Right atrium auricular region (tissue), 2 donors: ENCODE measurements around the gene ADH1C. TPM values are rescaled to one million over a fixed set of nuclear protein-coding genes. Genes with fewer than 3 reads are reported as not detected.

ENCODE experiments used
- DNase-seq: peaks from one replicate; pipeline ENCODE4 v3.0.0-alpha.2; 2019; ENCODE audit warnings: low spot score
- H3K27ac ChIP-seq, 2 donors: fragments of 200-600 bp; sonication (generic); 1 replicate in 1 of 2; 2 replicates in 1 of 2; pipeline ENCODE4 v1.5.1; 2016 to 2019
- H3K27me3 ChIP-seq, 2 donors: fragments of 200-600 bp; sonication (generic); one replicate each; pipeline versions ENCODE4 v1.5.1 to v1.6.0; 2017 to 2019
- H3K36me3 ChIP-seq: fragments of 200-600 bp; sonication (generic); one replicate; pipeline ENCODE4 v1.5.1; 2016
- H3K4me1 ChIP-seq, 2 donors: fragments of 200-600 bp; sonication (generic); one replicate each; pipeline versions ENCODE4 v1.5.1 to v1.6.0; 2017 to 2019
- H3K4me3 ChIP-seq, 2 donors: fragments of 200-600 bp; sonication (generic); 1 replicate in 1 of 2; 2 replicates in 1 of 2; pipeline ENCODE4 v1.5.1; 2017 to 2019; ENCODE audit warnings: mild to moderate bottlenecking in 1 of 2, moderate library complexity in 1 of 2
- H3K9me3 ChIP-seq, 2 donors: fragments of 200-600 bp; sonication (generic); one replicate each; pipeline ENCODE4 v1.5.1; 2019
- CTCF ChIP-seq, 2 donors: fragments of 200-600 bp; sonication (generic); IDR thresholded peaks; one replicate each; pipeline ENCODE4 v1.5.1; 2019; ENCODE audit warnings: antibody characterized with exemption in 2 of 2
- total RNA-seq, 2 donors: library from RNA; depleted of rRNA; stranded (reverse); fragments of >200 nt; gene quantifications; one replicate each; pipeline ENCODE4 v1.1.0, GENCODE V29; 2016

ADH1C gene
- total RNA-seq, 2 donors from 2014 or later, result 4.9 to 12.0 TPM

- TF ChIP-seq CTCF (IDR thresholded peaks at IDR 0.05), result no peak
- no peaks in the 10 kb centered on the region for H3K36me3 ChIP-seq
- peaks cover 0 to 34% of the 10 kb centered on the region in 2 donors for H3K9me3 ChIP-seq
- H3K4me1 ChIP-seq, result no peaks in the 10 kb centered on the region
- no peak for DNase-seq
- no peaks in the 10 kb centered on the region for H3K27me3 ChIP-seq
- peak overlapping the region in 1 of 2 donors; percentile 34 for H3K27ac ChIP-seq
- H3K4me3 ChIP-seq, result no peak overlapping the region
These were observed 37.5 kb upstream of the ADH1C start for GRCh38 chr4:99390055-99390454.

- DNase-seq, result no peak
- H3K4me1 ChIP-seq, result no peaks in the 10 kb centered on the region
- H3K27me3 ChIP-seq, result no peaks in the 10 kb centered on the region
- no peak overlapping the region for H3K4me3 ChIP-seq
- H3K36me3 ChIP-seq, result no peaks in the 10 kb centered on the region
- no peak for TF ChIP-seq CTCF (IDR thresholded peaks at IDR 0.05)
- H3K9me3 ChIP-seq, result peaks cover 0 to 34% of the 10 kb centered on the region in 2 donors
- peak overlapping the region in 1 of 2 donors; percentile 34 for H3K27ac ChIP-seq
These were observed 37.1 kb upstream of the ADH1C start for GRCh38 chr4:99389606-99390005.

- no peak for TF ChIP-seq CTCF (IDR thresholded peaks at IDR 0.05)
- Histone ChIP-seq H3K27ac (peak overlapping the region; percentile 78 to 81), H3K27me3 (no peaks in the 10 kb centered on the region), H3K4me1 (no peaks in the 10 kb centered on the region), H3K36me3 (no peaks in the 10 kb centered on the region), H3K4me3 (no peak overlapping the region), H3K9me3 (peaks cover 0 to 21% of the 10 kb centered on the region in 2 donors)
- peak; percentile 79 for DNase-seq
These were observed 31.4 kb upstream of the ADH1C start for GRCh38 chr4:99383833-99384392.

- no peak for DNase-seq
- Histone ChIP-seq H3K36me3 (no peaks in the 10 kb centered on the region), H3K4me3 (no peak overlapping the region), H3K4me1 (no peaks in the 10 kb centered on the region), H3K27me3 (no peaks in the 10 kb centered on the region), H3K9me3 (peaks cover 0 to 16% of the 10 kb centered on the region in 2 donors), H3K27ac (peak overlapping the region; percentile 78 to 81)
- no peak for TF ChIP-seq CTCF (IDR thresholded peaks at IDR 0.05)
These were observed 30.9 kb upstream of the ADH1C start for GRCh38 chr4:99383399-99383798.

- no peak for TF ChIP-seq CTCF (IDR thresholded peaks at IDR 0.05)
- Histone ChIP-seq H3K4me1 (no peaks in the 10 kb centered on the region), H3K4me3 (no peak overlapping the region), H3K27me3 (no peaks in the 10 kb centered on the region), H3K9me3 (peaks cover 0 to 13% of the 10 kb centered on the region in 2 donors), H3K27ac (peak overlapping the region; percentile 78 to 81), H3K36me3 (no peaks in the 10 kb centered on the region)
- no peak for DNase-seq
These were observed 30.3 kb upstream of the ADH1C start for GRCh38 chr4:99382745-99383360.
